K562 (cell line): ENCODE results near the gene HBG1. TPM values are rescaled to one million over a fixed set of nuclear protein-coding genes. Genes with fewer than 3 reads are reported as not detected.

Experiments used
- ATAC-seq: fragments of 200-7000 bp; cut with Tn5 transposase; 3 replicates; pipeline ENCODE4 v1.9.1; 2020; ENCODE audit warnings: moderate library complexity
- BruUV-seq: library from RNA; stranded (reverse); fragments of 400-500 nt; replicated peaks from 2 replicates; lab custom pipeline; 2021; lab: Mats Ljungman, UMichigan
- CTCF ChIA-PET: fragments of 300-600 bp; formaldehyde crosslinking; extraction: SDS; loops from one replicate; lab custom pipeline; 2021; ENCODE audit warnings: low intra/inter-chr PET ratio; lab: Yijun Ruan, JAX
- POLR2A ChIA-PET: fragments of 300-600, 350-650 bp; sonication (Branson Sonifier 250); formaldehyde crosslinking; extraction: SDS; loops from one replicate; lab custom pipeline; 2021; ENCODE audit warnings: antibody characterized with exemption, inconsistent platforms; lab: Yijun Ruan, JAX
- DNase-seq, 4 experiments: peaks; one replicate each; pipeline versions ENCODE4 v3.0.0 to v3.0.0-alpha.2; 2011 to 2018; ENCODE audit warnings: low spot score in 3 of 4, mixed read lengths in 3 of 4; ENCODE audit errors: extremely low read depth in 1 of 4
- FAIRE-seq: peaks from 2 replicates; lab custom pipeline; 2011; peaks lifted over from hg19 to GRCh38; lab: Jason Lieb, UNC
- H2AFZ ChIP-seq: 2 replicates; pipeline ENCODE4 v1.6.0; 2011; ENCODE audit warnings: low read depth, low read length, control low read depth, inconsistent platforms
- H3K27ac ChIP-seq: fragments of 200-600 bp; 3 replicates; pipeline ENCODE4 v1.8.0; 2011; ENCODE audit warnings: low read depth, mild to moderate bottlenecking, control low read depth, inconsistent platforms, low read length, moderate library complexity, mixed read lengths; ENCODE audit errors: extremely low read depth
- H3K27me3 ChIP-seq, 2 experiments: fragments of 300-600 bp in 1 of 2; 2 replicates in 1 of 2; 3 replicates in 1 of 2; pipeline versions ENCODE4 v1.6.0 to v1.8.0; 2011; ENCODE audit warnings: inconsistent platforms in 2 of 2, low read length in 2 of 2, mild to moderate bottlenecking in 1 of 2, mixed read lengths in 1 of 2, moderate library complexity in 1 of 2; ENCODE audit not compliant: control insufficient read depth in 2 of 2, insufficient read depth in 2 of 2
- H3K36me3 ChIP-seq: fragments of 300-600 bp; 3 replicates; pipeline ENCODE4 v1.8.0; 2011; ENCODE audit warnings: mild to moderate bottlenecking, low read length, inconsistent platforms; ENCODE audit not compliant: control insufficient read depth, insufficient read depth
- H3K4me1 ChIP-seq, 2 experiments: fragments of 200-600 bp in 1 of 2; replicated peaks in 1 of 2; 2 replicates in 1 of 2; 3 replicates in 1 of 2; pipeline versions ENCODE4 v1.5.1 to v1.8.0; 2011; ENCODE audit warnings: inconsistent platforms in 2 of 2, low read length in 2 of 2, mild to moderate bottlenecking in 1 of 2, mixed read lengths in 1 of 2, moderate library complexity in 1 of 2; ENCODE audit not compliant: control insufficient read depth in 2 of 2, insufficient read depth in 2 of 2
- H3K4me2 ChIP-seq: 2 replicates; pipeline ENCODE4 v1.6.1; 2011; ENCODE audit warnings: low read length, control low read depth, inconsistent platforms, mixed read lengths; ENCODE audit not compliant: insufficient read depth
- H3K4me3 ChIP-seq: fragments of 200-600 bp; sonication (generic), shearing (Covaris generic); 2 replicates; pipeline ENCODE4 v1.5.1; 2016; ENCODE audit warnings: control low read depth, inconsistent platforms
- H3K79me2 ChIP-seq: fragments of 200-600 bp; 3 replicates; pipeline ENCODE4 v1.8.0; 2011; ENCODE audit warnings: low read length, inconsistent platforms; ENCODE audit not compliant: control insufficient read depth, insufficient read depth
- H3K9ac ChIP-seq, 2 experiments: 2 replicates each; pipeline versions ENCODE4 v1.6.0 to v1.6.1; 2011; ENCODE audit warnings: low read depth in 2 of 2, low read length in 2 of 2, control low read depth in 1 of 2, inconsistent platforms in 1 of 2, mild to moderate bottlenecking in 1 of 2, mixed read lengths in 1 of 2; ENCODE audit not compliant: insufficient read depth in 1 of 2
- H3K9me1 ChIP-seq: one replicate; pipeline ENCODE4 v1.6.0; 2011; ENCODE audit warnings: inconsistent platforms, mild to moderate bottlenecking, low read length, moderate library complexity; ENCODE audit not compliant: control insufficient read depth, insufficient read depth
- H3K9me3 ChIP-seq: replicated peaks from 2 replicates; pipeline ENCODE4 v1.5.1; 2011; ENCODE audit warnings: low read depth, low read length, inconsistent platforms; ENCODE audit not compliant: control insufficient read depth, insufficient read depth
- H4K20me1 ChIP-seq: replicated peaks from 2 replicates; pipeline ENCODE4 v1.6.1; 2011; ENCODE audit warnings: low read length, inconsistent platforms, mixed read lengths; ENCODE audit not compliant: control insufficient read depth, insufficient read depth
- NR2C2 ChIP-seq, 2 experiments: fragments of 200-800 bp in 1 of 2; sonication (Bioruptor generic) in 1 of 2; sonication (generic) in 1 of 2; formaldehyde crosslinking in 1 of 2; IDR thresholded peaks; 2 replicates each; pipeline versions ENCODE4 v1.6.1 to v1.8.0; 2016 to 2022; ENCODE audit warnings: mild to moderate bottlenecking in 1 of 2, missing compliant biosample characterization in 1 of 2, missing genetic modification characterization in 1 of 2, missing genetic modification reagents in 1 of 2
- NR4A1 ChIP-seq, 2 experiments: fragments of 250-450 bp in 1 of 2; fragments of 450-650 bp in 1 of 2; sonication (Bioruptor Pico) in 1 of 2; IDR thresholded peaks; 2 replicates each; pipeline versions ENCODE4 v1.4.0 to v1.6.1; 2016 to 2020; ENCODE audit warnings: mild to moderate bottlenecking in 2 of 2, missing compliant biosample characterization in 1 of 2, missing genetic modification characterization in 1 of 2, moderate library complexity in 1 of 2
- RAD21 ChIP-seq, 2 experiments: fragments of 250-450 bp in 1 of 2; fragments of 450-650 bp in 1 of 2; sonication (Bioruptor Pico) in 1 of 2; formaldehyde crosslinking in 1 of 2; IDR thresholded peaks in 1 of 2; conservative IDR thresholded peaks in 1 of 2; 2 replicates each; pipeline versions ENCODE4 v1.4.0 to v1.8.0; 2020 to 2022; ENCODE audit warnings: mild to moderate bottlenecking in 2 of 2, moderate library complexity in 1 of 2
- U2AF2 ChIP-seq: fragments of 200-400 bp; formaldehyde crosslinking; optimal IDR thresholded peaks from 2 replicates; pipeline ENCODE3; 2017; ENCODE audit warnings: low read depth, mild to moderate bottlenecking, low read length
- WGBS: fragments of 100-300 bp; shearing (Covaris generic); methylation state at CpG from one replicate; pipeline ENCODE4 v1.1.6; 2016; ENCODE audit warnings: low coverage, mixed read lengths; ENCODE audit not compliant: insufficient coverage; ENCODE audit errors: missing lambda C conversion rate; 5-methylcytosine and 5-hydroxymethylcytosine counted together
- in situ Hi-C: fragments of 300-500 bp; cut with MboI; formaldehyde crosslinking; loops from 4 replicates; pipeline ENCODE4 v1.15.0; 2018; ENCODE audit warnings: inconsistent platforms, mixed read lengths
- intact Hi-C: fragments of 100-400 bp; cut with micrococcal nuclease; formaldehyde crosslinking; loops from 2 replicates; pipeline ENCODE4 v1.14.2; 2022
- polyA plus RNA-seq, 8 experiments: library from polyadenylated mRNA; depleted of rRNA in 4 of 8; stranded (reverse) in 5 of 8; unstranded in 3 of 8; fragments of >200 nt; fragmentation: Nextera tagmentation in 2 of 8; fragmentation: Illumina TruSeq in 1 of 8; extraction: Ambion mirVana in 2 of 8; extraction: Trizol in 1 of 8; gene quantifications; 2 replicates each; pipeline versions ENCODE4 v1.2.1 to v1.2.3, GENCODE V29; 2011 to 2014; ENCODE audit warnings: inconsistent platforms in 1 of 8, missing spikeins in 1 of 8
- total RNA-seq, 7 experiments: library from RNA; depleted of rRNA in 6 of 7; stranded (reverse); fragments of >200 nt in 6 of 7; fragmentation: Illumina TruSeq in 2 of 7; extraction: Trizol in 2 of 7; gene quantifications; 2 replicates each; pipeline versions ENCODE4 v1.2.1 to v1.2.3, GENCODE V29; 2011 to 2021; ENCODE audit warnings: low replicate concordance in 1 of 7
- TF ChIP-seq, protein P1 (sequence below): fragments of 250-450 bp; sonication (Bioruptor Pico); IDR thresholded peaks from 2 replicates; pipeline ENCODE4 v1.8.0; 2022; ENCODE audit warnings: moderate library complexity, mild to moderate bottlenecking, inconsistent platforms
- TF ChIP-seq, protein P2 (sequence below): fragments of 450-650 bp; IDR thresholded peaks from 2 replicates; pipeline ENCODE4 v1.6.1; 2017; ENCODE audit warnings: antibody characterized with exemption, mild to moderate bottlenecking
- TF ChIP-seq, protein P3 (sequence below): fragments of 250-450 bp; sonication (Bioruptor Pico); IDR thresholded peaks from 2 replicates; pipeline ENCODE4 v1.9.0; 2021; ENCODE audit warnings: mild to moderate bottlenecking

Gene HBG1
- total and polyA plus RNA-seq, 9 of the 15 experiments (the other 6 are each of a cell fraction or from before 2014, with no cell fraction given): 1,066 to 16,338 (median 4,898) TPM

DNA sequence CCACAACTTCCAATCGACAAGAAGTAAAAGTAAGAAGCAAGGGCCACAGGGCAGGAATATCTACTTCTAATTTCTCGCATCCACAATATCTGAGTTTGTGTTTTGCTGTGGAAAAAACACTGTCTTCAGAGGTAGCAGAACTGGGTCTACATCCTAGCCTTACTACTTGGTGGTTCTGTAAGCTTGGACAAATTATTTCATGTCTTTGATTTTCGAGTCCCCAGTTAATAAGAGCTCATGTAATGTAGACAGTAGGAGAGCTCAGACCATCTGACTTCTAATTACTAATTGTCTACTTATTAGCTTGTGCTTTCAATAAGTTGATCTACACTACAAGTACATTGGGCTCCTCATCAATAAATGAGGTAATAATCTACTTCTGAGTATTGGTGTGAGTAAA, 33.4 kb upstream of the HBG1 start:
- CTCF ChIA-PET: no interaction called here
- FAIRE-seq: no peak

DNA sequence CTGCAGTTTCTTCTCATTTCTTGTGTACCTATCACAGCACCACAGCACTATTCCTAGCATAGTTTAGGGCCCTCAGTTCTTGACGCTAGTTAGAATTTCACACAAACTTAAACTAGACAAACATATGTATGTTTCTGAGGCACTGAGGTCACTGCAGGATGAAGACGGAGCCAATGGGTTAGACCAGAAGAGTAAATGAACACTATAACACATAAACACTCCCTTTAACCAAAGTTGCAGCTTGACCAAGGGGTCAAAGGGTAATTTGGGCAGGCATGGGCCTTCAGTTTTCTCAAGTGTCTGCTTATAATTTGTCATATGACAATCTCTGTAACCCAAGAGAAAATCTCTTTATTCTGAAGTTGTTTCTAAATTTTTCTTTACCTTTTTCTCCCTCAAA, 33.0 kb upstream of the HBG1 start:
- 66% methylated on average over 2 of the region's 2 CpGs for WGBS
- H3K79me2 ChIP-seq: peaks cover 91% of the 10 kb centered on the region
- DNase-seq (no peak), ATAC-seq (no peak), FAIRE-seq (no peak)
- peaks cover 34 to 92% of the 10 kb centered on the region in 2 experiments for H3K4me1 ChIP-seq
- H3K9me3 ChIP-seq: no peaks in the 10 kb centered on the region
- in situ Hi-C loops (no loop called here), intact Hi-C loops (loop anchor here (10.0 kb wide), 2 partner anchors 222 to 312 kb away; partner anchors contain the start of genes TRIM6 and UBQLN3)
- H3K4me3 ChIP-seq: no peak overlapping the region
- H3K27ac ChIP-seq: peak overlapping the region; percentile 51
- H2AFZ ChIP-seq: no peak overlapping the region
- BruUV-seq: no TSS peak
- peak overlapping the region; percentile 22; the same call in 1 of the 2 replicates for H3K4me2 ChIP-seq
- no peaks in the 10 kb centered on the region for H3K9me1 ChIP-seq
- H3K27me3 ChIP-seq: no peaks in the 10 kb centered on the region
- H3K36me3 ChIP-seq: peaks cover 54% of the 10 kb centered on the region
- H4K20me1 ChIP-seq: no peaks in the 10 kb centered on the region
- peak overlapping the region in 1 of 2 experiments; percentile 3; a peak in 1 of 4 replicates for H3K9ac ChIP-seq
- ChIA-PET CTCF (no interaction called here), POLR2A (interaction anchor here (0.8 to 1.9 kb wide), 2 partner anchors 32 to 353 kb away, joined by 3 to 7 read pairs; partner anchors contain the start of gene HBG1)
- TF ChIP-seq, protein P1, sequence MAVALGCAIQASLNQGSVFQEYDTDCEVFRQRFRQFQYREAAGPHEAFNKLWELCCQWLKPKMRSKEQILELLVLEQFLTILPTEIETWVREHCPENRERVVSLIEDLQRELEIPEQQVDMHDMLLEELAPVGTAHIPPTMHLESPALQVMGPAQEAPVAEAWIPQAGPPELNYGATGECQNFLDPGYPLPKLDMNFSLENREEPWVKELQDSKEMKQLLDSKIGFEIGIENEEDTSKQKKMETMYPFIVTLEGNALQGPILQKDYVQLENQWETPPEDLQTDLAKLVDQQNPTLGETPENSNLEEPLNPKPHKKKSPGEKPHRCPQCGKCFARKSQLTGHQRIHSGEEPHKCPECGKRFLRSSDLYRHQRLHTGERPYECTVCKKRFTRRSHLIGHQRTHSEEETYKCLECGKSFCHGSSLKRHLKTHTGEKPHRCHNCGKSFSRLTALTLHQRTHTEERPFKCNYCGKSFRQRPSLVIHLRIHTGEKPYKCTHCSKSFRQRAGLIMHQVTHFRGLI: 0 out of 2 replicates have a peak, but pooled peaks have one; percentile 18
- TF ChIP-seq NR4A1 (CRISPR knock-in tag; IDR thresholded peaks at IDR 0.05): no peak
- TF ChIP-seq NR4A1 (tag; IDR thresholded peaks at IDR 0.05): peak; percentile 31; the same call in 1 of the 2 replicates
- TF ChIP-seq, protein P2, sequence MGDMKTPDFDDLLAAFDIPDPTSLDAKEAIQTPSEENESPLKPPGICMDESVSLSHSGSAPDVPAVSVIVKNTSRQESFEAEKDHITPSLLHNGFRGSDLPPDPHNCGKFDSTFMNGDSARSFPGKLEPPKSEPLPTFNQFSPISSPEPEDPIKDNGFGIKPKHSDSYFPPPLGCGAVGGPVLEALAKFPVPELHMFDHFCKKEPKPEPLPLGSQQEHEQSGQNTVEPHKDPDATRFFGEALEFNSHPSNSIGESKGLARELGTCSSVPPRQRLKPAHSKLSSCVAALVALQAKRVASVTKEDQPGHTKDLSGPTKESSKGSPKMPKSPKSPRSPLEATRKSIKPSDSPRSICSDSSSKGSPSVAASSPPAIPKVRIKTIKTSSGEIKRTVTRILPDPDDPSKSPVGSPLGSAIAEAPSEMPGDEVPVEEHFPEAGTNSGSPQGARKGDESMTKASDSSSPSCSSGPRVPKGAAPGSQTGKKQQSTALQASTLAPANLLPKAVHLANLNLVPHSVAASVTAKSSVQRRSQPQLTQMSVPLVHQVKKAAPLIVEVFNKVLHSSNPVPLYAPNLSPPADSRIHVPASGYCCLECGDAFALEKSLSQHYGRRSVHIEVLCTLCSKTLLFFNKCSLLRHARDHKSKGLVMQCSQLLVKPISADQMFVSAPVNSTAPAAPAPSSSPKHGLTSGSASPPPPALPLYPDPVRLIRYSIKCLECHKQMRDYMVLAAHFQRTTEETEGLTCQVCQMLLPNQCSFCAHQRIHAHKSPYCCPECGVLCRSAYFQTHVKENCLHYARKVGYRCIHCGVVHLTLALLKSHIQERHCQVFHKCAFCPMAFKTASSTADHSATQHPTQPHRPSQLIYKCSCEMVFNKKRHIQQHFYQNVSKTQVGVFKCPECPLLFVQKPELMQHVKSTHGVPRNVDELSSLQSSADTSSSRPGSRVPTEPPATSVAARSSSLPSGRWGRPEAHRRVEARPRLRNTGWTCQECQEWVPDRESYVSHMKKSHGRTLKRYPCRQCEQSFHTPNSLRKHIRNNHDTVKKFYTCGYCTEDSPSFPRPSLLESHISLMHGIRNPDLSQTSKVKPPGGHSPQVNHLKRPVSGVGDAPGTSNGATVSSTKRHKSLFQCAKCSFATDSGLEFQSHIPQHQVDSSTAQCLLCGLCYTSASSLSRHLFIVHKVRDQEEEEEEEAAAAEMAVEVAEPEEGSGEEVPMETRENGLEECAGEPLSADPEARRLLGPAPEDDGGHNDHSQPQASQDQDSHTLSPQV: peak; percentile 37; the same call in 1 of the 2 replicates

More for the DNA sequence above, 33.4 kb upstream of the HBG1 start:
- 68% methylated on average over 3 of the region's 3 CpGs for WGBS
- ATAC-seq (no peak), DNase-seq (no peak)
- Histone ChIP-seq H3K79me2 (peaks cover 90% of the 10 kb centered on the region), H3K4me1 (peaks cover 33 to 88% of the 10 kb centered on the region in 2 experiments), H3K36me3 (peaks cover 50% of the 10 kb centered on the region), H4K20me1 (no peaks in the 10 kb centered on the region), H3K27me3 (no peaks in the 10 kb centered on the region), H2AFZ (no peak overlapping the region), H3K9me3 (no peaks in the 10 kb centered on the region), H3K4me2 (0 out of 2 replicates have a peak overlapping the region, but pooled peaks have one; percentile 16), H3K4me3 (no peak overlapping the region), H3K9ac (peak overlapping the region in 1 of 2 experiments; percentile 3; a peak in 1 of 4 replicates), H3K27ac (peak overlapping the region; percentile 51), H3K9me1 (no peaks in the 10 kb centered on the region)
- POLR2A ChIA-PET: interaction anchor here (0.8 to 2.1 kb wide), 3 partner anchors 17 to 353 kb away, joined by 3 to 7 read pairs (median 5); partner anchors contain the start of gene HBG1
- in situ Hi-C loops: no loop called here
- intact Hi-C loops: loop anchor here (10.0 kb wide), 2 partner anchors 222 to 312 kb away; partner anchors contain the start of genes TRIM6 and UBQLN3
- TF ChIP-seq RAD21 (CRISPR knock-in tag; conservative IDR thresholded peaks at IDR 0.05 in 1 of 2, IDR thresholded peaks at IDR 0.05 in 1 of 2) (0 out of 4 replicates have a peak, but pooled peaks of 1 of the 2 experiments have one; percentile 1), NR4A1 (CRISPR knock-in tag; IDR thresholded peaks at IDR 0.05) (no peak), NR4A1 (tag; IDR thresholded peaks at IDR 0.05) (0 out of 2 replicates have a peak, but pooled peaks have one; percentile 11), NR2C2 (CRISPR knock-in tag; IDR thresholded peaks at IDR 0.05) (no peak), NR2C2 (tag; IDR thresholded peaks at IDR 0.05) (peak; percentile 7; the same call in 1 of the 2 replicates), U2AF2 (no peak)
- TF ChIP-seq, protein P3, sequence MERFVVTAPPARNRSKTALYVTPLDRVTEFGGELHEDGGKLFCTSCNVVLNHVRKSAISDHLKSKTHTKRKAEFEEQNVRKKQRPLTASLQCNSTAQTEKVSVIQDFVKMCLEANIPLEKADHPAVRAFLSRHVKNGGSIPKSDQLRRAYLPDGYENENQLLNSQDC (CRISPR knock-in tag): no peak
- BruUV-seq: no TSS peak
